Measurements from ENCODE around the gene SSC4D. TPM values are rescaled to one million over a fixed set of nuclear protein-coding genes. Genes with fewer than 3 reads are reported as not detected.

SSC4D gene
- total and polyA plus RNA-seq, 2 of the 8 experiments (the other 6 are each of a cell fraction or from before 2014, with no cell fraction given): 11.8 to 27.5 TPM

DNA sequence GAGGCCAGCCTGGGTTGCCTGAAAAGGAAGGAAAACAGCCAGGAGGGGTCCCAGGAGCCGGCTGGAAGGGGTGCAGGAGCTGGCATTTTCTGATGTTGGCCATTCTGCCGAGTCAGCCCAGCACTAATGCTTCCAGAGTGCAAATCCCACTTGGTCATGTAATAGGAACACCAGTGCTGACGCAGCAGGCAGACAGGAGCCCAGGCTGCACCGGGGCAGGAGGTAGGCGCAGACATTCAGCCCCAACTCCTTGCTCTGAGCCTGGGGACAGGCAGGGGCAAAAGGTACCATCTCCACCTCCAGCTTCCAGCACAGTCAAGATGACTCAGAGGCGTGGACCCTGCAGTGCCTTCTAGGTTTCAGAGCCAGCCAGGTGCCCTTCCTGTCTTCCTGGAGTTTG lies 40.5 kb downstream of the SSC4D start (continued):
- no peak for TF ChIP-seq SIN3A (conservative IDR thresholded peaks at IDR 0.05 in 1 of 2, IDR thresholded peaks at IDR 0.05 in 1 of 2; ENCODE audit: low read depth in 1 of 2, low read length in 2 of 2)
- no peak for TF ChIP-seq KDM4A (IDR thresholded peaks at IDR 0.05; ENCODE audit: low read depth, low read length, severe bottlenecking)
- TF ChIP-seq CBX8 (IDR thresholded peaks at IDR 0.05; ENCODE audit: borderline replicate concordance, low read depth, low read length): no peak
- no peak for TF ChIP-seq BRCA1 (IDR thresholded peaks at IDR 0.05; ENCODE audit: low read depth, low read length)
